ENCODE data around the gene CHST3.

GRCh38 chr10:72012796-72013195 is 48.6 kb downstream of the CHST3 start:
- TF ChIP-seq MXI1 (conservative IDR thresholded peaks at IDR 0.05; ENCODE audit: poor library complexity, severe bottlenecking) = no peak
- no peak for TF ChIP-seq POLR2AphosphoS5 (IDR thresholded peaks at IDR 0.05)
- no peak for TF ChIP-seq CTCF (IDR thresholded peaks at IDR 0.05; ENCODE audit: poor library complexity, severe bottlenecking)
- TF ChIP-seq EZH2 (IDR thresholded peaks at IDR 0.05; ENCODE audit: borderline replicate concordance, insufficient read depth, low read length, poor library complexity, severe bottlenecking) = no peak
- no peak for TF ChIP-seq REST (IDR thresholded peaks at IDR 0.05; ENCODE audit: borderline replicate concordance)
- no peak for TF ChIP-seq EP300 (conservative IDR thresholded peaks at IDR 0.05; ENCODE audit: poor library complexity, severe bottlenecking)
- no peak for TF ChIP-seq TAF1 (IDR thresholded peaks at IDR 0.05; ENCODE audit: low read depth)
- no peak for TF ChIP-seq RAD21 (conservative IDR thresholded peaks at IDR 0.05)
